Endothelial cell of umbilical vein (primary cell): ENCODE measurements around the gene WHRN. TPM values are rescaled to one million over a fixed set of nuclear protein-coding genes. Genes with fewer than 3 reads are reported as not detected.

ENCODE experiments used
- BruUV-seq: library from RNA; stranded (reverse); fragments of 400-500 nt; replicated peaks from 2 replicates; lab custom pipeline; 2021; lab: Mats Ljungman, UMichigan
- CTCF ChIA-PET: fragments of 300-600, 350-600 bp; sonication (Branson Sonifier 250); formaldehyde crosslinking; loops from one replicate; lab custom pipeline; 2021; ENCODE audit warnings: antibody characterized with exemption, inconsistent platforms; lab: Charles Lee
- POLR2A ChIA-PET: fragments of 300-600, 350-600 bp; sonication (Branson Sonifier 250); formaldehyde crosslinking; loops from one replicate; lab custom pipeline; 2021; ENCODE audit warnings: antibody characterized with exemption, inconsistent platforms; lab: Charles Lee
- DNase-seq: peaks from one replicate; pipeline ENCODE4 v3.0.0-alpha.2; 2011; ENCODE audit warnings: low read depth, low spot score
- FAIRE-seq: peaks from 2 replicates; lab custom pipeline; 2011; peaks lifted over from hg19 to GRCh38; lab: Jason Lieb, UNC
- H2AFZ ChIP-seq: 2 replicates; pipeline ENCODE4 v1.6.0; 2012; ENCODE audit warnings: low read depth, low read length, control low read depth, inconsistent platforms
- H3K27ac ChIP-seq: 2 replicates; pipeline ENCODE4 v1.5.1; 2011; ENCODE audit warnings: low read depth, mild to moderate bottlenecking, control low read depth, low read length, moderate library complexity; ENCODE audit not compliant: insufficient read depth
- H3K27me3 ChIP-seq, 2 experiments: 2 replicates each; pipeline versions ENCODE4 v1.6.0 to v1.6.1; 2011; ENCODE audit warnings: low read length in 2 of 2, mixed read lengths in 1 of 2; ENCODE audit not compliant: control insufficient read depth in 2 of 2, insufficient read depth in 2 of 2
- H3K36me3 ChIP-seq, 2 experiments: 2 replicates in 1 of 2; 3 replicates in 1 of 2; pipeline ENCODE4 v1.5.1; 2011; ENCODE audit warnings: low read length in 2 of 2, mild to moderate bottlenecking in 1 of 2, moderate library complexity in 1 of 2; ENCODE audit not compliant: control insufficient read depth in 2 of 2, insufficient read depth in 2 of 2; ENCODE audit errors: extremely low read depth in 1 of 2
- H3K4me1 ChIP-seq: 3 replicates; pipeline ENCODE4 v1.5.1; 2011; ENCODE audit warnings: mild to moderate bottlenecking, low read length; ENCODE audit not compliant: control insufficient read depth, insufficient read depth; ENCODE audit errors: extremely low read depth
- H3K4me2 ChIP-seq: 2 replicates; pipeline ENCODE4 v1.6.1; 2011; ENCODE audit warnings: low read length, control low read depth, mixed read lengths; ENCODE audit not compliant: insufficient read depth
- H3K4me3 ChIP-seq, 3 experiments: fragments of 200-600 bp in 1 of 3; sonication (generic), shearing (Covaris generic) in 1 of 3; replicated peaks in 1 of 3; 2 replicates each; pipeline ENCODE4 v1.5.1; 2011 to 2016; ENCODE audit warnings: control low read depth in 3 of 3, low read length in 3 of 3, mild to moderate bottlenecking in 2 of 3, inconsistent platforms in 1 of 3, low read depth in 1 of 3, moderate library complexity in 1 of 3; ENCODE audit not compliant: insufficient read depth in 1 of 3
- H3K79me2 ChIP-seq: 2 replicates; pipeline ENCODE4 v1.6.0; 2012; ENCODE audit warnings: low read length, inconsistent platforms; ENCODE audit not compliant: control insufficient read depth, insufficient read depth
- H3K9ac ChIP-seq: replicated peaks from 2 replicates; pipeline ENCODE3; 2011; ENCODE audit warnings: low read length, control low read depth; ENCODE audit not compliant: insufficient read depth; ENCODE audit errors: extremely low read depth
- H3K9me1 ChIP-seq: replicated peaks from 3 replicates; pipeline ENCODE4 v1.6.0; 2011; ENCODE audit warnings: mild to moderate bottlenecking, low read length; ENCODE audit not compliant: control insufficient read depth, insufficient read depth; ENCODE audit errors: extremely low read depth
- H3K9me3 ChIP-seq: replicated peaks from 2 replicates; pipeline ENCODE4 v1.5.1; 2012; ENCODE audit warnings: low read length, inconsistent platforms; ENCODE audit not compliant: control insufficient read depth, insufficient read depth
- H4K20me1 ChIP-seq: replicated peaks from 2 replicates; pipeline ENCODE3; 2011; ENCODE audit warnings: mild to moderate bottlenecking, low read length; ENCODE audit not compliant: control insufficient read depth, insufficient read depth; ENCODE audit errors: extremely low read depth
- EZH2 ChIP-seq: IDR thresholded peaks from 2 replicates; pipeline ENCODE4 v1.6.1; 2012; ENCODE audit warnings: borderline replicate concordance, low read depth, mild to moderate bottlenecking, moderate library complexity, low read length, inconsistent platforms; ENCODE audit not compliant: severe bottlenecking
- FOS ChIP-seq: IDR thresholded peaks from 2 replicates; pipeline ENCODE4 v1.6.1; 2011; ENCODE audit warnings: mild to moderate bottlenecking, low read length, moderate library complexity, borderline replicate concordance; ENCODE audit not compliant: insufficient read depth
- GATA2 ChIP-seq: IDR thresholded peaks from 2 replicates; pipeline ENCODE4 v1.7.0; 2011; ENCODE audit warnings: low read depth, mild to moderate bottlenecking, moderate library complexity, mixed read lengths, low read length; ENCODE audit not compliant: insufficient read length, insufficient read depth
- JUN ChIP-seq: IDR thresholded peaks from 2 replicates; pipeline ENCODE4 v1.6.1; 2011; ENCODE audit warnings: borderline replicate concordance, low read depth; ENCODE audit not compliant: insufficient read length, insufficient read depth
- MAX ChIP-seq: IDR thresholded peaks from 2 replicates; pipeline ENCODE4 v1.6.1; 2011; ENCODE audit not compliant: insufficient read depth, insufficient read length
- MYC ChIP-seq: IDR thresholded peaks from one replicate; pipeline ENCODE4 v1.6.1; 2011; ENCODE audit warnings: mild to moderate bottlenecking, low read depth, low read length
- POLR2A ChIP-seq: IDR thresholded peaks from 2 replicates; pipeline ENCODE4 v1.6.1; 2012; ENCODE audit warnings: low read depth, mild to moderate bottlenecking, control low read depth, low read length
- POLR2AphosphoS5 ChIP-seq: IDR thresholded peaks from 2 replicates; pipeline ENCODE4 v1.6.1; 2012; ENCODE audit warnings: low read depth, mild to moderate bottlenecking, control low read depth, low read length, moderate library complexity; ENCODE audit not compliant: insufficient read depth
- dilution Hi-C: fragments of 300-500 bp; cut with MboI; formaldehyde crosslinking; loops from one replicate; pipeline ENCODE4 v1.15.0; 2019; ENCODE audit warnings: low sequenced_read_pairs; ENCODE audit not compliant: extremely low pct_ligation_motif_present
- intact Hi-C: fragments of 100-400 bp; cut with micrococcal nuclease; formaldehyde crosslinking; loops from one replicate; pipeline ENCODE4 v1.10.0; 2022
- polyA plus RNA-seq, 4 experiments: library from polyadenylated mRNA; depleted of rRNA in 3 of 4; stranded (reverse) in 3 of 4; unstranded in 1 of 4; fragments of >200 nt; gene quantifications; 2 replicates each; pipeline versions ENCODE4 v1.2.1 to v1.2.3, GENCODE V29; 2011 to 2012; ENCODE audit warnings: missing spikeins in 1 of 4
- total RNA-seq: library from RNA; stranded (reverse); gene quantifications from 2 replicates; pipeline ENCODE4 v1.2.3, GENCODE V29; 2021
- TF ChIP-seq, protein P1 (sequence below), 2 donors: IDR thresholded peaks; 1 replicate in 1 of 2; 2 replicates in 1 of 2; pipeline ENCODE4 v1.5.1; 2011; ENCODE audit warnings: low read length in 2 of 2, mild to moderate bottlenecking in 2 of 2, moderate library complexity in 2 of 2, control low read depth in 1 of 2, inconsistent platforms in 1 of 2, low read depth in 1 of 2; ENCODE audit not compliant: insufficient read depth in 1 of 2; ENCODE audit errors: extremely low read depth in 1 of 2

Gene WHRN
- total and polyA plus RNA-seq, 2 donors (not counting 3 experiments of a cell fraction or from before 2014, with no cell fraction given) = 0.35 to 0.69 TPM

GRCh38 chr9:114483499-114483898, 21.8 kb downstream of the WHRN start:
- Histone ChIP-seq H3K9me3 (no peaks in the 10 kb centered on the region), H3K4me3 (no peak overlapping the region), H4K20me1 (no peaks in the 10 kb centered on the region), H3K36me3 (no peaks in the 10 kb centered on the region), H3K9ac (no peak overlapping the region), H3K79me2 (no peaks in the 10 kb centered on the region), H3K4me2 (no peak overlapping the region), H3K9me1 (no peaks in the 10 kb centered on the region), H2AFZ (no peak overlapping the region), H3K4me1 (no peaks in the 10 kb centered on the region), H3K27ac (no peak overlapping the region), H3K27me3 (no peaks in the 10 kb centered on the region)
- CTCF ChIA-PET = interaction anchor here (1.4 to 7.1 kb wide), 4 partner anchors 8 to 531 kb away, joined by 3 to 133 read pairs (median 10); no protein-coding TSS in a partner anchor
- POLR2A ChIA-PET = no interaction called here
- no peak for TF ChIP-seq GATA2
- TF ChIP-seq POLR2AphosphoS5 = no peak
- TF ChIP-seq MYC = no peak
- no peak for TF ChIP-seq MAX
- no peak for TF ChIP-seq JUN
- no peak for TF ChIP-seq FOS
- no peak for TF ChIP-seq EZH2
- TF ChIP-seq, protein P1, sequence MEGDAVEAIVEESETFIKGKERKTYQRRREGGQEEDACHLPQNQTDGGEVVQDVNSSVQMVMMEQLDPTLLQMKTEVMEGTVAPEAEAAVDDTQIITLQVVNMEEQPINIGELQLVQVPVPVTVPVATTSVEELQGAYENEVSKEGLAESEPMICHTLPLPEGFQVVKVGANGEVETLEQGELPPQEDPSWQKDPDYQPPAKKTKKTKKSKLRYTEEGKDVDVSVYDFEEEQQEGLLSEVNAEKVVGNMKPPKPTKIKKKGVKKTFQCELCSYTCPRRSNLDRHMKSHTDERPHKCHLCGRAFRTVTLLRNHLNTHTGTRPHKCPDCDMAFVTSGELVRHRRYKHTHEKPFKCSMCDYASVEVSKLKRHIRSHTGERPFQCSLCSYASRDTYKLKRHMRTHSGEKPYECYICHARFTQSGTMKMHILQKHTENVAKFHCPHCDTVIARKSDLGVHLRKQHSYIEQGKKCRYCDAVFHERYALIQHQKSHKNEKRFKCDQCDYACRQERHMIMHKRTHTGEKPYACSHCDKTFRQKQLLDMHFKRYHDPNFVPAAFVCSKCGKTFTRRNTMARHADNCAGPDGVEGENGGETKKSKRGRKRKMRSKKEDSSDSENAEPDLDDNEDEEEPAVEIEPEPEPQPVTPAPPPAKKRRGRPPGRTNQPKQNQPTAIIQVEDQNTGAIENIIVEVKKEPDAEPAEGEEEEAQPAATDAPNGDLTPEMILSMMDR (IDR thresholded peaks at IDR 0.05; ENCODE audit: extremely low read depth in 1 of 2, insufficient read depth in 1 of 2, low read depth in 1 of 2, low read length in 2 of 2) = no peak
- no peak for TF ChIP-seq POLR2A
- DNase-seq (no peak), FAIRE-seq (no peak)
- dilution Hi-C loops = no loop called here
- BruUV-seq = no TSS peak
- intact Hi-C loops = no loop called here
